Liver (tissue), 9 donors: Measurements from ENCODE around the gene CREB3L1. TPM values are rescaled to one million over a fixed set of nuclear protein-coding genes. Genes with fewer than 3 reads are reported as not detected.
A peak's percentile ranks its signal among the peaks of the same experiment; 100 is the strongest.

Source experiments
- DNase-seq: peaks from one replicate; pipeline ENCODE4 v3.0.0-alpha.2; 2017; ENCODE audit warnings: low spot score
- H3K27ac ChIP-seq, 2 donors: one replicate each; pipeline ENCODE4 v1.7.0; 2013; ENCODE audit warnings: inconsistent platforms in 2 of 2, low read length in 2 of 2, control low read depth in 1 of 2, low read depth in 1 of 2, mild to moderate bottlenecking in 1 of 2
- H3K27me3 ChIP-seq, 4 donors: one replicate each; pipeline versions ENCODE4 v1.6.1 to v1.7.0; 2013; ENCODE audit warnings: low read length in 3 of 4, inconsistent platforms in 1 of 4, mild to moderate bottlenecking in 1 of 4, moderate library complexity in 1 of 4; ENCODE audit not compliant: control insufficient read depth in 4 of 4, insufficient read depth in 4 of 4
- H3K36me3 ChIP-seq, 4 donors: one replicate each; pipeline versions ENCODE4 v1.6.1 to v1.7.0; 2013; ENCODE audit warnings: low read length in 3 of 4, mild to moderate bottlenecking in 3 of 4, low read depth in 1 of 4, moderate library complexity in 1 of 4; ENCODE audit not compliant: control insufficient read depth in 4 of 4, insufficient read depth in 3 of 4
- H3K4me1 ChIP-seq, 4 donors: one replicate each; pipeline versions ENCODE4 v1.6.1 to v1.7.0; 2013; ENCODE audit warnings: low read length in 3 of 4, mild to moderate bottlenecking in 3 of 4, moderate library complexity in 1 of 4; ENCODE audit not compliant: control insufficient read depth in 4 of 4, insufficient read depth in 4 of 4
- H3K4me3 ChIP-seq, 3 donors: one replicate each; pipeline versions ENCODE4 v1.6.1 to v1.7.0; 2013; ENCODE audit warnings: low read length in 3 of 3, control low read depth in 1 of 3, low read depth in 1 of 3, mild to moderate bottlenecking in 1 of 3
- H3K9ac ChIP-seq, 2 donors: one replicate each; pipeline ENCODE4 v1.7.0; 2013; ENCODE audit warnings: low read length in 2 of 2, mild to moderate bottlenecking in 2 of 2, moderate library complexity in 2 of 2, control low read depth in 1 of 2, low read depth in 1 of 2
- H3K9me3 ChIP-seq, 4 donors: one replicate each; pipeline versions ENCODE4 v1.6.1 to v1.7.0; 2013; ENCODE audit warnings: low read length in 3 of 4; ENCODE audit not compliant: control insufficient read depth in 4 of 4
- EGR1 ChIP-seq, 2 donors: IDR thresholded peaks; 2 replicates each; pipeline ENCODE4 v1.6.1; 2016 to 2018; ENCODE audit warnings: antibody characterized with exemption in 2 of 2, low read depth in 2 of 2
- FOXA1 ChIP-seq: IDR thresholded peaks from 2 replicates; pipeline ENCODE4 v1.6.1; 2016; ENCODE audit warnings: antibody characterized with exemption
- FOXA2 ChIP-seq: IDR thresholded peaks from 2 replicates; pipeline ENCODE4 v1.6.1; 2016; ENCODE audit warnings: antibody characterized with exemption
- GABPA ChIP-seq, 2 donors: IDR thresholded peaks in 1 of 2; conservative IDR thresholded peaks in 1 of 2; 2 replicates each; pipeline ENCODE4 v1.6.1; 2016; ENCODE audit warnings: antibody characterized with exemption in 2 of 2, mild to moderate bottlenecking in 1 of 2, moderate library complexity in 1 of 2
- HNF4G ChIP-seq: IDR thresholded peaks from 2 replicates; pipeline ENCODE4 v1.6.1; 2016; ENCODE audit warnings: antibody characterized with exemption
- JUND ChIP-seq, 2 donors: IDR thresholded peaks; 2 replicates each; pipeline ENCODE4 v1.6.1; 2016; ENCODE audit warnings: antibody characterized with exemption in 2 of 2
- NR2F2 ChIP-seq: IDR thresholded peaks from 2 replicates; pipeline ENCODE4 v1.6.1; 2016; ENCODE audit warnings: antibody characterized with exemption
- RAD21 ChIP-seq, 2 donors: IDR thresholded peaks; 2 replicates each; pipeline ENCODE4 v1.6.1; 2016; ENCODE audit warnings: antibody characterized with exemption in 2 of 2, mild to moderate bottlenecking in 2 of 2
- REST ChIP-seq: IDR thresholded peaks from 2 replicates; pipeline ENCODE4 v1.6.1; 2016; ENCODE audit warnings: antibody characterized with exemption, mild to moderate bottlenecking
- RXRA ChIP-seq, 2 donors: IDR thresholded peaks; 2 replicates each; pipeline ENCODE4 v1.6.1; 2017 to 2018; ENCODE audit warnings: antibody characterized with exemption in 2 of 2, mild to moderate bottlenecking in 1 of 2
- SP1 ChIP-seq: IDR thresholded peaks from 2 replicates; pipeline ENCODE4 v1.6.1; 2018; ENCODE audit warnings: antibody characterized with exemption, mild to moderate bottlenecking
- TAF1 ChIP-seq: conservative IDR thresholded peaks from 2 replicates; pipeline ENCODE4 v1.6.1; 2016; ENCODE audit warnings: antibody characterized with exemption, mild to moderate bottlenecking
- ZBTB33 ChIP-seq: IDR thresholded peaks from 2 replicates; pipeline ENCODE4 v1.6.1; 2016; ENCODE audit warnings: antibody characterized with exemption
- whole genome bisulfite sequencing: extraction: QIAGEN DNeasy Blood & Tissue Kit; methylation state at CpG from one replicate; pipeline ENCODE4 v1.1.7; 2013; 5-methylcytosine and 5-hydroxymethylcytosine counted together
- polyA plus RNA-seq, 2 donors: library from polyadenylated mRNA; stranded (reverse) in 1 of 2; unstranded in 1 of 2; fragments of 200-250 nt in 1 of 2; fragments of >200 nt in 1 of 2; fragmentation: Nextera tagmentation in 1 of 2; extraction: Ambion mirVana in 1 of 2; gene quantifications; one replicate each; pipeline versions ENCODE4 v1.2.1 to v1.2.3, GENCODE V29; 2013 to 2015
- total RNA-seq, 2 donors: library from RNA; depleted of rRNA; stranded (reverse); fragments of >200 nt; gene quantifications; one replicate each; pipeline ENCODE4 v1.2.3, GENCODE V29; 2014
- TF ChIP-seq, protein P1 (sequence below): IDR thresholded peaks from 2 replicates; pipeline ENCODE4 v1.6.1; 2016; ENCODE audit warnings: antibody characterized with exemption
- TF ChIP-seq, protein P2 (sequence below): IDR thresholded peaks from 2 replicates; pipeline ENCODE4 v1.6.1; 2016; ENCODE audit warnings: antibody characterized with exemption
- TF ChIP-seq, protein P3 (sequence below): fragments of 150-350 bp; IDR thresholded peaks from 2 replicates; pipeline ENCODE4 v1.5.1; 2017; ENCODE audit warnings: improper control_type of control experiment, low read depth, low read length; ENCODE audit not compliant: missing input control
- donor health status: healthy.
- donor health status: healthy.
- donor health status: healthy.
- donor health status: healthy.
- donor health status: healthy.

The CREB3L1 gene
- total and polyA plus RNA-seq, 4 donors = 0.14 to 1.3 (median 0.33) TPM

DNA sequence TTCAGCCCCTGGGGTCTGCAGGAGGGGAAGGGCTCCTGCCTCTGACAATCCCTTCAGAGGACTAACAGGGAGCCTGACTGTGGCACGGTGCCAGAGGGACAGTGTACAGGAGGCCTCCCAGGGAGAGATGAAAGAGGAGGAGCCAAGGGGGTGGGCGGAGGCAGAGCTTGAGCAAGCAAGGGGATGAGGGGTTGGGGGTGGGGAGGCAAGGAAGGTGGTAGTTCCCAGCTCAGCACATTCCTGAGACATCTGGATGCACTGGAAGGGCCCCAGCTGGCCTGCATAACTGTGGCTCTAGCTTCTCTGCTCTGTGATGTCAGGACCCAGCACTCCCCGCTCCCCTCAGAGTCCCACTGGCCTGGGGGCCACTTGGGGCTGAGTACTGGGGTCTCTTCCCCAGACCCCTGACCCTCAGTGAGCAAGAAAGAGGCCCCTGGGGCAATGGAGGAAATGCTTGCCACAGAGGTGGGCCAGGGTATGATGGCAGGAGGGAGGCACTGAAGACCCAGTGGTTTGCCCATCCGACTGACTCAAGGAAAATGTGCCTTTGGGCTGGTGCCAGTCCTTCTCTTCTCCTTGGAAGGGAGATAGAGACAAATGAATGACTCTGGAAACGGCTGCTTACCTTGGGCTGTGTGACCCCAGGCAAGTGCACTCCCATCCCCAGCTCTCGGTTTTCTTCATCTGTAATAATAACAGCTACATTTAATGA is 13.3 kb downstream of the CREB3L1 start:
- H3K4me3 ChIP-seq = no peak overlapping the region
- peaks cover under 1 to 7% (median 1%) of the 10 kb centered on the region in 4 donors for H3K4me1 ChIP-seq
- no peak overlapping the region for H3K9ac ChIP-seq
- H3K27me3 ChIP-seq = peaks cover 0 to 9% (median under 1%) of the 10 kb centered on the region in 4 donors
- H3K27ac ChIP-seq = peak overlapping the region in 1 of 2 donors; percentile 12
- no peaks in the 10 kb centered on the region for H3K36me3 ChIP-seq
- no peaks in the 10 kb centered on the region for H3K9me3 ChIP-seq
- DNase-seq = no peak
- WGBS = 71% methylated on average over 6 of the region's 6 CpGs
- no peak for TF ChIP-seq RXRA (IDR thresholded peaks at IDR 0.05)
- TF ChIP-seq JUND (IDR thresholded peaks at IDR 0.05) = no peak
- TF ChIP-seq TAF1 = no peak
- TF ChIP-seq ZBTB33 = no peak
- TF ChIP-seq NR2F2 = no peak
- TF ChIP-seq RAD21 (IDR thresholded peaks at IDR 0.05) = no peak
- TF ChIP-seq REST = no peak
- TF ChIP-seq, protein P1, sequence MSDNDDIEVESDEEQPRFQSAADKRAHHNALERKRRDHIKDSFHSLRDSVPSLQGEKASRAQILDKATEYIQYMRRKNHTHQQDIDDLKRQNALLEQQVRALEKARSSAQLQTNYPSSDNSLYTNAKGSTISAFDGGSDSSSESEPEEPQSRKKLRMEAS = no peak
- no peak for TF ChIP-seq SP1
- TF ChIP-seq HNF4G = no peak
- no peak for TF ChIP-seq EGR1 (IDR thresholded peaks at IDR 0.05; ENCODE audit: low read depth in 2 of 2)
- TF ChIP-seq, protein P2, sequence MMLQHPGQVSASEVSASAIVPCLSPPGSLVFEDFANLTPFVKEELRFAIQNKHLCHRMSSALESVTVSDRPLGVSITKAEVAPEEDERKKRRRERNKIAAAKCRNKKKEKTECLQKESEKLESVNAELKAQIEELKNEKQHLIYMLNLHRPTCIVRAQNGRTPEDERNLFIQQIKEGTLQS = no peak
- TF ChIP-seq GABPA (IDR thresholded peaks at IDR 0.05 in 1 of 2, conservative IDR thresholded peaks at IDR 0.05 in 1 of 2) = no peak
- TF ChIP-seq FOXA1 = no peak
- TF ChIP-seq, protein P3, sequence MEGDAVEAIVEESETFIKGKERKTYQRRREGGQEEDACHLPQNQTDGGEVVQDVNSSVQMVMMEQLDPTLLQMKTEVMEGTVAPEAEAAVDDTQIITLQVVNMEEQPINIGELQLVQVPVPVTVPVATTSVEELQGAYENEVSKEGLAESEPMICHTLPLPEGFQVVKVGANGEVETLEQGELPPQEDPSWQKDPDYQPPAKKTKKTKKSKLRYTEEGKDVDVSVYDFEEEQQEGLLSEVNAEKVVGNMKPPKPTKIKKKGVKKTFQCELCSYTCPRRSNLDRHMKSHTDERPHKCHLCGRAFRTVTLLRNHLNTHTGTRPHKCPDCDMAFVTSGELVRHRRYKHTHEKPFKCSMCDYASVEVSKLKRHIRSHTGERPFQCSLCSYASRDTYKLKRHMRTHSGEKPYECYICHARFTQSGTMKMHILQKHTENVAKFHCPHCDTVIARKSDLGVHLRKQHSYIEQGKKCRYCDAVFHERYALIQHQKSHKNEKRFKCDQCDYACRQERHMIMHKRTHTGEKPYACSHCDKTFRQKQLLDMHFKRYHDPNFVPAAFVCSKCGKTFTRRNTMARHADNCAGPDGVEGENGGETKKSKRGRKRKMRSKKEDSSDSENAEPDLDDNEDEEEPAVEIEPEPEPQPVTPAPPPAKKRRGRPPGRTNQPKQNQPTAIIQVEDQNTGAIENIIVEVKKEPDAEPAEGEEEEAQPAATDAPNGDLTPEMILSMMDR = no peak
- TF ChIP-seq FOXA2 = no peak
